Brain microvascular endothelial cell (primary cell): ENCODE results near the gene TMEM89.

ENCODE experiments used
- DNase-seq: peaks from one replicate; pipeline ENCODE4 v3.0.0-alpha.2; 2020
- H3K27ac ChIP-seq: fragments of 250-450 bp; sonication (Bioruptor Pico); 2 replicates; pipeline ENCODE4 v1.5.1; 2020; ENCODE audit warnings: mild to moderate bottlenecking, moderate library complexity
- H3K27me3 ChIP-seq: fragments of 250-450 bp; sonication (Bioruptor Pico); replicated peaks from 2 replicates; pipeline ENCODE4 v1.5.1; 2020; ENCODE audit warnings: mild to moderate bottlenecking
- H3K36me3 ChIP-seq: fragments of 250-450 bp; sonication (Bioruptor Pico); replicated peaks from 2 replicates; pipeline ENCODE4 v1.5.1; 2020; ENCODE audit warnings: mild to moderate bottlenecking
- H3K4me3 ChIP-seq: 2 replicates; pipeline ENCODE4 v1.5.1; 2011; ENCODE audit warnings: low read depth, mild to moderate bottlenecking, control low read depth, low read length, moderate library complexity
- CTCF ChIP-seq: IDR thresholded peaks from 2 replicates; pipeline ENCODE4 v1.5.1; 2011; ENCODE audit warnings: low read depth, mild to moderate bottlenecking, moderate library complexity, low read length, control low read depth, inconsistent platforms; ENCODE audit errors: missing control alignments
- in situ Hi-C: cut with HindIII; loops from 2 replicates; pipeline ENCODE4 v1.10.0; 2017; ENCODE audit warnings: low sequenced_read_pairs, low pct_ligation_motif_present

The TMEM89 gene

GRCh38 chr3:48593337-48593736 lies 28.2 kb downstream of the TMEM89 start:
- in situ Hi-C loops, result no loop called here
- peak overlapping the region; percentile 65 for H3K4me3 ChIP-seq
- no peaks in the 10 kb centered on the region for H3K27me3 ChIP-seq
- H3K27ac ChIP-seq, result no peak overlapping the region
- no peak for DNase-seq
- H3K36me3 ChIP-seq, result peaks cover 8% of the 10 kb centered on the region
- no peak for TF ChIP-seq CTCF

GRCh38 chr3:48592519-48593087 lies 29.0 kb downstream of the TMEM89 start:
- TF ChIP-seq CTCF, result no peak
- no peak for DNase-seq
- H3K36me3 ChIP-seq, result peaks cover 5% of the 10 kb centered on the region
- peak overlapping the region; percentile 33 for H3K4me3 ChIP-seq
- H3K27ac ChIP-seq, result no peak overlapping the region
- in situ Hi-C loops, result no loop called here
- no peaks in the 10 kb centered on the region for H3K27me3 ChIP-seq

GRCh38 chr3:48591886-48592518 lies 29.6 kb downstream of the TMEM89 start:
- H3K4me3 ChIP-seq, result no peak overlapping the region
- in situ Hi-C loops, result no loop called here
- DNase-seq, result no peak
- no peak overlapping the region for H3K27ac ChIP-seq
- no peaks in the 10 kb centered on the region for H3K27me3 ChIP-seq
- no peak for TF ChIP-seq CTCF
- no peaks in the 10 kb centered on the region for H3K36me3 ChIP-seq

GRCh38 chr3:48591436-48591835 lies 30.1 kb downstream of the TMEM89 start:
- no peak for TF ChIP-seq CTCF
- H3K36me3 ChIP-seq, result no peaks in the 10 kb centered on the region
- H3K27me3 ChIP-seq, result no peaks in the 10 kb centered on the region
- H3K4me3 ChIP-seq, result no peak overlapping the region
- DNase-seq, result no peak
- in situ Hi-C loops, result no loop called here
- no peak overlapping the region for H3K27ac ChIP-seq

GRCh38 chr3:48588230-48588629 lies 33.3 kb downstream of the TMEM89 start:
- in situ Hi-C loops, result no loop called here
- Histone ChIP-seq H3K36me3 (no peaks in the 10 kb centered on the region), H3K27me3 (no peaks in the 10 kb centered on the region), H3K4me3 (no peak overlapping the region), H3K27ac (no peak overlapping the region)
- DNase-seq, result no peak
- TF ChIP-seq CTCF, result no peak

GRCh38 chr3:48587686-48588085 lies 33.9 kb downstream of the TMEM89 start:
- no peak for TF ChIP-seq CTCF
- no peak overlapping the region for H3K4me3 ChIP-seq
- H3K36me3 ChIP-seq, result peaks cover 1% of the 10 kb centered on the region
- in situ Hi-C loops, result no loop called here
- DNase-seq, result no peak
- no peaks in the 10 kb centered on the region for H3K27me3 ChIP-seq
- no peak overlapping the region for H3K27ac ChIP-seq
